ENCODE data around the gene TMBIM1. TPM values are rescaled to one million over a fixed set of nuclear protein-coding genes. Genes with fewer than 3 reads are reported as not detected.
A peak's percentile ranks its signal among the peaks of the same experiment; 100 is the strongest.

Gene TMBIM1
- total and polyA plus RNA-seq, 9 of the 15 experiments (the other 6 are each of a cell fraction or from before 2014, with no cell fraction given) = 14.2 to 105 (median 47.0) TPM

DNA sequence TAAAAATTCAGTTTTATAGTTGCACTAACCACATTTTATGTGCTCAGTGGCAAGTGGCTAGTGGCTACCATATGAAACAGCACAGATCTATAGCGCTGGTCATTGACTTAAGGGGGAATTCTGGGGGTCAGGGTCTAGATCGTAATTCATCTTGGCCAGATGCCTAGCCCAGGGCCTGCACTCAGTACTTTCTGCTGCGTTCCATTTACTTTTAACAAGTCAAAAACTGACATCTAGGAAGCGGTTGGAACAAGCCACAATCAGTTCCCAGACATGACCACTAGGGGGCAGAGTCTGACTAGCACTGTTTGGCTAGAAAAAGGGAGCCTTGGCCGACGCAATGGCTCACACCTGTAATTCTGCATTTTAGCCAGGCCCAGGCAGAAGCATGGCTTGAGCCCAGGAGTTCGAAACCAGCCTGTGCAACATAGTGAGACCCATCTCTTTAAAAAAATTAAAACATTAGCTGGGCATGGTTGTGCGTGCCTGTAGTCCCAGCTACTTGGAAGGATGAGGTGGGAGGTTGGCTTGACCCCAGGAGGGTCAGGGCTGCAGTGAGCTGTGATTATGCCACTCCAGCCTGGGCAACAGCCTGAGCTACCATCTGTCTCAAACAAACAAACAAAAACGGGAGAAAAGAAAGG, 9.0 kb upstream of the TMBIM1 start (continued):
- no peak for TF ChIP-seq NR2F6 (CRISPR knock-in tag; IDR thresholded peaks at IDR 0.05)
- TF ChIP-seq MYC (IDR thresholded peaks at IDR 0.05; ENCODE audit: low read depth, low read length) = peak; percentile 38; the same call in 1 of the 2 replicates
- TF ChIP-seq MYC (CRISPR knock-in tag; IDR thresholded peaks at IDR 0.05; ENCODE audit: borderline replicate concordance, low read depth) = no peak
- no peak for TF ChIP-seq CREBBP (IDR thresholded peaks at IDR 0.05; ENCODE audit: low read depth, low read length)
- TF ChIP-seq, protein P1, sequence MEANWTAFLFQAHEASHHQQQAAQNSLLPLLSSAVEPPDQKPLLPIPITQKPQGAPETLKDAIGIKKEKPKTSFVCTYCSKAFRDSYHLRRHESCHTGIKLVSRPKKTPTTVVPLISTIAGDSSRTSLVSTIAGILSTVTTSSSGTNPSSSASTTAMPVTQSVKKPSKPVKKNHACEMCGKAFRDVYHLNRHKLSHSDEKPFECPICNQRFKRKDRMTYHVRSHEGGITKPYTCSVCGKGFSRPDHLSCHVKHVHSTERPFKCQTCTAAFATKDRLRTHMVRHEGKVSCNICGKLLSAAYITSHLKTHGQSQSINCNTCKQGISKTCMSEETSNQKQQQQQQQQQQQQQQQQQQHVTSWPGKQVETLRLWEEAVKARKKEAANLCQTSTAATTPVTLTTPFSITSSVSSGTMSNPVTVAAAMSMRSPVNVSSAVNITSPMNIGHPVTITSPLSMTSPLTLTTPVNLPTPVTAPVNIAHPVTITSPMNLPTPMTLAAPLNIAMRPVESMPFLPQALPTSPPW (CRISPR knock-in tag; IDR thresholded peaks at IDR 0.05) = peak; percentile 28; the same call in 1 of the 2 replicates
- TF ChIP-seq, protein P2, sequence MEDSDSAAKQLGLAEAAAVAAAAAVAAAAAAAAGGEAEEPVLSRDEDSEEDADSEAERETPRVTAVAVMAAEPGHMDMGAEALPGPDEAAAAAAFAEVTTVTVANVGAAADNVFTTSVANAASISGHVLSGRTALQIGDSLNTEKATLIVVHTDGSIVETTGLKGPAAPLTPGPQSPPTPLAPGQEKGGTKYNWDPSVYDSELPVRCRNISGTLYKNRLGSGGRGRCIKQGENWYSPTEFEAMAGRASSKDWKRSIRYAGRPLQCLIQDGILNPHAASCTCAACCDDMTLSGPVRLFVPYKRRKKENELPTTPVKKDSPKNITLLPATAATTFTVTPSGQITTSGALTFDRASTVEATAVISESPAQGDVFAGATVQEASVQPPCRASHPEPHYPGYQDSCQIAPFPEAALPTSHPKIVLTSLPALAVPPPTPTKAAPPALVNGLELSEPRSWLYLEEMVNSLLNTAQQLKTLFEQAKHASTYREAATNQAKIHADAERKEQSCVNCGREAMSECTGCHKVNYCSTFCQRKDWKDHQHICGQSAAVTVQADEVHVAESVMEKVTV (CRISPR knock-in tag; IDR thresholded peaks at IDR 0.05) = peak; percentile 89
- TF ChIP-seq CTBP1 (IDR thresholded peaks at IDR 0.05; ENCODE audit: borderline replicate concordance) = peak; percentile 23; the same call in 1 of the 2 replicates
- TF ChIP-seq CBX3 (IDR thresholded peaks at IDR 0.05; ENCODE audit: borderline replicate concordance in 1 of 2, low read length in 2 of 2) = peak in 1 of 2 experiments; percentile 34; a peak in 1 of 3 replicates
- no peak for TF ChIP-seq GATAD2B (IDR thresholded peaks at IDR 0.05; ENCODE audit: borderline replicate concordance)
